ENCODE measurements around the gene GRID1. TPM values are rescaled to one million over a fixed set of nuclear protein-coding genes. Genes with fewer than 3 reads are reported as not detected.

Gene GRID1
- total RNA-seq, 1 donor from 2014 or later = 7.1 TPM

- no peaks in the 10 kb centered on the region for H3K27me3 ChIP-seq
- peak; percentile 32 to 52 for DNase-seq (ENCODE audit: extremely low spot score in 2 of 2)
- intact Hi-C loops (cut with DNase I) = no loop called here
- H3K27ac ChIP-seq = no peak overlapping the region
- no peaks in the 10 kb centered on the region for H3K36me3 ChIP-seq
- H3K4me3 ChIP-seq = no peak overlapping the region
- no peaks in the 10 kb centered on the region for H3K4me1 ChIP-seq
- H3K9me3 ChIP-seq = no peaks in the 10 kb centered on the region
- TF ChIP-seq CTCF (IDR thresholded peaks at IDR 0.05) = no peak
- no peak for TF ChIP-seq POLR2A (IDR thresholded peaks at IDR 0.05)
- TF ChIP-seq POLR2AphosphoS5 (IDR thresholded peaks at IDR 0.05; ENCODE audit: insufficient read depth in 1 of 2, low read depth in 1 of 2) = no peak
These were observed 767.5 kb downstream of the GRID1 start for GRCh38 chr10:85599081-85599480.

- intact Hi-C loops (cut with DNase I) = no loop called here
- Histone ChIP-seq H3K4me3 (no peak overlapping the region), H3K4me1 (no peaks in the 10 kb centered on the region), H3K36me3 (no peaks in the 10 kb centered on the region), H3K27me3 (no peaks in the 10 kb centered on the region), H3K27ac (no peak overlapping the region), H3K9me3 (no peaks in the 10 kb centered on the region)
- DNase-seq (ENCODE audit: extremely low spot score in 2 of 2) = peak; percentile 40 to 69
- no peak for TF ChIP-seq CTCF (IDR thresholded peaks at IDR 0.05)
- no peak for TF ChIP-seq POLR2AphosphoS5 (IDR thresholded peaks at IDR 0.05; ENCODE audit: insufficient read depth in 1 of 2, low read depth in 1 of 2)
- TF ChIP-seq POLR2A (IDR thresholded peaks at IDR 0.05) = no peak
These were observed 767.9 kb downstream of the GRID1 start for GRCh38 chr10:85598646-85599045.

- H3K27me3 ChIP-seq = no peaks in the 10 kb centered on the region
- intact Hi-C loops (cut with DNase I) = no loop called here
- H3K4me3 ChIP-seq = no peak overlapping the region
- no peaks in the 10 kb centered on the region for H3K4me1 ChIP-seq
- no peak for TF ChIP-seq CTCF (IDR thresholded peaks at IDR 0.05)
- TF ChIP-seq POLR2A (IDR thresholded peaks at IDR 0.05) = no peak
- TF ChIP-seq POLR2AphosphoS5 (IDR thresholded peaks at IDR 0.05; ENCODE audit: insufficient read depth in 1 of 2, low read depth in 1 of 2) = no peak
- no peak overlapping the region for H3K27ac ChIP-seq
- peak; percentile 10 to 34 for DNase-seq (ENCODE audit: extremely low spot score in 2 of 2)
- H3K36me3 ChIP-seq = no peaks in the 10 kb centered on the region
- H3K9me3 ChIP-seq = no peaks in the 10 kb centered on the region
These were observed 769.6 kb downstream of the GRID1 start for GRCh38 chr10:85597006-85597405.

- Histone ChIP-seq H3K27ac (no peak overlapping the region), H3K27me3 (no peaks in the 10 kb centered on the region), H3K4me1 (no peaks in the 10 kb centered on the region), H3K9me3 (no peaks in the 10 kb centered on the region), H3K4me3 (no peak overlapping the region), H3K36me3 (no peaks in the 10 kb centered on the region)
- intact Hi-C loops (cut with DNase I) = no loop called here
- DNase-seq (ENCODE audit: extremely low spot score in 2 of 2) = peak; percentile 76 to 88
- TF ChIP-seq CTCF (IDR thresholded peaks at IDR 0.05) = no peak
- no peak for TF ChIP-seq POLR2A (IDR thresholded peaks at IDR 0.05)
- no peak for TF ChIP-seq POLR2AphosphoS5 (IDR thresholded peaks at IDR 0.05; ENCODE audit: insufficient read depth in 1 of 2, low read depth in 1 of 2)
These were observed 770.2 kb downstream of the GRID1 start for GRCh38 chr10:85596389-85596788.

GRCh38 chr10:85594239-85594638 lies 772.4 kb downstream of the GRID1 start:
- TF ChIP-seq POLR2A (IDR thresholded peaks at IDR 0.05) (no peak), POLR2AphosphoS5 (IDR thresholded peaks at IDR 0.05; ENCODE audit: insufficient read depth in 1 of 2, low read depth in 1 of 2) (no peak), CTCF (IDR thresholded peaks at IDR 0.05) (no peak)
- DNase-seq (ENCODE audit: extremely low spot score in 2 of 2) = peak; percentile 25 to 40
- no peaks in the 10 kb centered on the region for H3K4me1 ChIP-seq
- H3K27ac ChIP-seq = no peak overlapping the region
- H3K27me3 ChIP-seq = no peaks in the 10 kb centered on the region
- H3K36me3 ChIP-seq = no peaks in the 10 kb centered on the region
- no peaks in the 10 kb centered on the region for H3K9me3 ChIP-seq
- no peak overlapping the region for H3K4me3 ChIP-seq
- intact Hi-C loops (cut with DNase I) = no loop called here
